ENCODE results near the gene WDR11. TPM values are rescaled to one million over a fixed set of nuclear protein-coding genes. Genes with fewer than 3 reads are reported as not detected.

WDR11 gene
- total and polyA plus RNA-seq, 9 donors, result 20.7 to 55.3 (median 41.8) TPM

DNA sequence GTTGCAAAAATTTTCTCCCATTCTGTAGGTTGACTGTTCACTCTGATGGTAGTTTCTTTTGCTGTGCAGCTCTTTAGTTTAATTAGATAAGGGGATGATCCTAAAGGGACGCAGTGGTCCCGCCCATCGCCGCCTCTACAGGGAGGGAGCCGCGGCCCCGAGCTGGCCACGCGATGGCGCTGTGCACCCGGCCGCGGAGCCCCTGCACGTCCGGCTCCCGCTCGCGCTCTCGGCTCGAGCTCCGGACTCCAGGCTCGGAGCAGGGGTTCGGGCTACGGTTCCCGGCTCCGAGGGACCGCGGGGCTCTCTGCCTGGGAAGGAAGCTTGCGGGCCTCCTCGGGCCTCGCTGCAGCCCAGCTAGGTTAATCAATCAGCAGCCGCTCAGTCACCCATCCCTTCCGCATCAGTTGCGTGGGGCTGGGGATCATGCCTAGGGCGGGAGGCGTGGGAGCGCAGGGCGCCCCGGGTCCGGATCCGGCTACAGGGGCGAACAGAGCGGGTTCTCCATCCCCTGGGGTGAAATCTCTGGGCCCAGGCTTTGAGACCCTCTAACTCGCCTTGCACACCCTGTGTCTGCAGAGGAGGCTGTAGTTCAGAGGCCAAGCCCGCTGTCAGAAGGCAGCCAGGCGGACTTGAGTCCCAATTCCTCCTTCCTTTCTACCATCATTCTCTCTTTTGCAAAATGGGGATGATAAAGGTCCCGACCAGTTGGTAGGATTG lies 97.9 kb downstream of the WDR11 start:
- Histone ChIP-seq H3K4me1 (ENCODE audit: insufficient read depth) (peaks cover 3% of the 10 kb centered on the region), H3K9me3 (no peaks in the 10 kb centered on the region), H3K27ac (no peak overlapping the region), H3K36me3 (no peaks in the 10 kb centered on the region), H3K27me3 (no peaks in the 10 kb centered on the region), H3K4me3 (peak overlapping the region; percentile 35)
- WGBS, 3 donors, result 2 to 6% (median 3%) methylated on average over 29 to 47 of the region's 47 CpGs
- intact Hi-C loops (cut with DNase I), result loop anchor here (2.0 to 10.0 kb wide), 5 partner anchors 658 to 956 kb away; no protein-coding TSS in a partner anchor
- TF ChIP-seq, protein P1, sequence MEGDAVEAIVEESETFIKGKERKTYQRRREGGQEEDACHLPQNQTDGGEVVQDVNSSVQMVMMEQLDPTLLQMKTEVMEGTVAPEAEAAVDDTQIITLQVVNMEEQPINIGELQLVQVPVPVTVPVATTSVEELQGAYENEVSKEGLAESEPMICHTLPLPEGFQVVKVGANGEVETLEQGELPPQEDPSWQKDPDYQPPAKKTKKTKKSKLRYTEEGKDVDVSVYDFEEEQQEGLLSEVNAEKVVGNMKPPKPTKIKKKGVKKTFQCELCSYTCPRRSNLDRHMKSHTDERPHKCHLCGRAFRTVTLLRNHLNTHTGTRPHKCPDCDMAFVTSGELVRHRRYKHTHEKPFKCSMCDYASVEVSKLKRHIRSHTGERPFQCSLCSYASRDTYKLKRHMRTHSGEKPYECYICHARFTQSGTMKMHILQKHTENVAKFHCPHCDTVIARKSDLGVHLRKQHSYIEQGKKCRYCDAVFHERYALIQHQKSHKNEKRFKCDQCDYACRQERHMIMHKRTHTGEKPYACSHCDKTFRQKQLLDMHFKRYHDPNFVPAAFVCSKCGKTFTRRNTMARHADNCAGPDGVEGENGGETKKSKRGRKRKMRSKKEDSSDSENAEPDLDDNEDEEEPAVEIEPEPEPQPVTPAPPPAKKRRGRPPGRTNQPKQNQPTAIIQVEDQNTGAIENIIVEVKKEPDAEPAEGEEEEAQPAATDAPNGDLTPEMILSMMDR (IDR thresholded peaks at IDR 0.05), result peak; percentile 66 to 92 (median 70)
- TF ChIP-seq EP300 (IDR thresholded peaks at IDR 0.05), result no peak
- TF ChIP-seq POLR2A (IDR thresholded peaks at IDR 0.05), result no peak
- DNase-seq, result peak; percentile 60 to 88 (median 73)

DNA sequence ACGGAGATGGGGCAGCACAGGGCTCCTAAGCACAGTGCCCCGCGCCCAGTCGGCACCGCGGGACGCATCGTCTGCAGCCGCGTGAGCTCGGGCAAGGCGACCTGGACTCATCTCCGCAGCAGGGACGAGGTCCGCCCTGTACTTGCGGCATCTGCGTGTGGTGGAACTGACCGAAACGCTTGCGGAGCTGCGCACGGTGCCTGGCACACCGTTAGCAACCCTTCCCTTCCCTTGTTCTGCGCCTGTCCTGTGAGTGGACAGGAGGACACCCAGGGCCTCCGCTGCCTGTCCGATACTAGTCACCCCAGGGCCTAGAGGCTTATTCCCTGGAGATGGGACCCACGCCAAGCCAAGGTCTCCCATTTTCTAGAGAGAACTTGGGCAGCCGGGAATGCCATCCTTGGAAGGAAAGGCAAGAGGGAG lies 98.5 kb downstream of the WDR11 start:
- Histone ChIP-seq H3K27me3 (no peaks in the 10 kb centered on the region), H3K36me3 (no peaks in the 10 kb centered on the region), H3K27ac (no peak overlapping the region), H3K9me3 (no peaks in the 10 kb centered on the region), H3K4me3 (peak overlapping the region; percentile 35), H3K4me1 (ENCODE audit: insufficient read depth) (peaks cover 3% of the 10 kb centered on the region)
- 19 to 55% (median 20%) methylated on average over 27 to 28 of the region's 28 CpGs for WGBS, 3 donors
- peak in 2 of 5 donors; percentile 25 to 52 for DNase-seq
- intact Hi-C loops (cut with DNase I), result loop anchor here (2.0 to 10.0 kb wide), 5 partner anchors 658 to 955 kb away; no protein-coding TSS in a partner anchor
- TF ChIP-seq EP300 (IDR thresholded peaks at IDR 0.05) (no peak), POLR2A (IDR thresholded peaks at IDR 0.05) (no peak)
- TF ChIP-seq, protein P1 (IDR thresholded peaks at IDR 0.05), result no peak

DNA sequence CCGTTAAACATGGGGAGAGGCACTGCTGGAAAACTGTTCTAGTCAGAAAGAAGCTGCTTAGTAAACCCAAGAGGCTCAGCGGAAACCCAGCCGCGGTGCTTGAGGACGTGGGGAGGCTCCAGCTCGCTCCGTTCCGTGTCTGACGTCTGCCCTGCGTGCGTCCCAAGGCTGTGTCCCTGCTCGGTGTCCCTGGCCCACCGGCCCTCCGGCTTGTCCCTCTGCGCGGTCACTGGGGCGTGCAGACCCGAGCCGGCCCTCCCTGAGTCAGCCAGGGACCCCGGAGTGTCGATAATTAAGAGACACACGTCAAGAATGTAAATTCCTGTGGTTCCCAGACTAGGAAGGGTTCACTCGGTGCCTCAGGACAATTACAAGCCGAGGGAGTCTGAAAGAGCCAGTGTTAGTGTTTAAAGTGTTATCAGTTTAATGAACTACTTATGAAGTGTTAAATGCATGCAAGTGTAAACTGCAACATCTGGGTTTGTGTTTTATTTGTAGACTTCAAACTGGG lies 98.9 kb downstream of the WDR11 start:
- TF ChIP-seq, protein P1 (IDR thresholded peaks at IDR 0.05), result no peak
- TF ChIP-seq POLR2A (IDR thresholded peaks at IDR 0.05), result no peak
- no peak for TF ChIP-seq EP300 (IDR thresholded peaks at IDR 0.05)
- intact Hi-C loops (cut with DNase I), result no loop called here
- DNase-seq, result peak in 2 of 5 donors; percentile 31 to 56
- Histone ChIP-seq H3K4me3 (no peak overlapping the region), H3K4me1 (ENCODE audit: insufficient read depth) (peaks cover 3% of the 10 kb centered on the region), H3K27ac (no peak overlapping the region), H3K9me3 (no peaks in the 10 kb centered on the region), H3K36me3 (no peaks in the 10 kb centered on the region), H3K27me3 (no peaks in the 10 kb centered on the region)
- WGBS, 3 donors, result 12 to 50% (median 24%) methylated on average over 24 of the region's 24 CpGs

DNA sequence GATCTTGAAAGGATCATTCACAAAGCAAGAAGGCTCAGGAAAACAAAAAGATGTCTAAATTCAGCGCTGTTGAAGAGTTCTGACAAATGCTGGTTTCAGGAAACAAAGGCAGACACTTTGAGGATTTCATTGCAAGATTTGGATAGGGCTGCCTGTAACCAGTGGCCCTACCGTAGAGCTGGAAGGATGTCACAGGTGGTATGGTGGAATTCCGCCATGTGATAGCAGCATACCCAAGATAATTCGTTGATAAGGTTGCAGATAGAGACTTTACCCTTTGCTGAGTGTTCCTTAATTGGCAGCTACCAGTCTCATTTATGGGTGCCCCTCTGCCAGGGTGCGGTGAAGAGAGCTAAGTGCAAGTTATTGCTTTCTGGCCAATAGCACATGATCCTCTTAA lies 100.1 kb downstream of the WDR11 start:
- H3K4me1 ChIP-seq (ENCODE audit: insufficient read depth), result peaks cover 3% of the 10 kb centered on the region
- no peaks in the 10 kb centered on the region for H3K27me3 ChIP-seq
- H3K36me3 ChIP-seq, result no peaks in the 10 kb centered on the region
- no peak overlapping the region for H3K27ac ChIP-seq
- DNase-seq, result no peak
- intact Hi-C loops (cut with DNase I), result no loop called here
- H3K9me3 ChIP-seq, result no peaks in the 10 kb centered on the region
- no peak overlapping the region for H3K4me3 ChIP-seq
- 86 to 92% (median 88%) methylated on average over 5 of the region's 5 CpGs for WGBS, 3 donors
- TF ChIP-seq POLR2A (IDR thresholded peaks at IDR 0.05), result no peak

DNA sequence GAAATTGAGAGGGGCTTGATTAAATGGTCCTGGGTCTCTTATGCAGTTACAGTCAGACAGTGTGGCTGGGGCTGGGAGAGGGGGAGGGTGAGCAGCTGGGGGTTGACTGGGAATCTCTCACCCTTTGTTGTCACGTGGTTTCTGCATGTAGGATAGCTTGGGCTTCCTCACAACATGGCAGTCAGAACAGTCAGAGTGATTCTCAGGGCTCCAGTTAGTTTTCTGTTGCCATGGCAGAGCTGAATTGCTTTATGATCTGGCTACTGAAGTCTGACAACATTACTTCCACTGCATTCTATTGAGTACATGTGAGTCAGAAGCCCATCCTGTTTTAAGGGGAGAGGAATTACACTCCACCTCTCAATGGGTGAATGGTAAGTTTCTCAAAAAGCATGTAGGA lies 102.7 kb downstream of the WDR11 start:
- TF ChIP-seq, protein P1 (IDR thresholded peaks at IDR 0.05), result no peak
- TF ChIP-seq EP300 (IDR thresholded peaks at IDR 0.05) (no peak), POLR2A (IDR thresholded peaks at IDR 0.05) (no peak)
- intact Hi-C loops (cut with DNase I), result no loop called here
- Histone ChIP-seq H3K27me3 (no peaks in the 10 kb centered on the region), H3K4me1 (ENCODE audit: insufficient read depth) (peaks cover 3% of the 10 kb centered on the region), H3K36me3 (no peaks in the 10 kb centered on the region), H3K4me3 (no peak overlapping the region), H3K9me3 (no peaks in the 10 kb centered on the region), H3K27ac (no peak overlapping the region)
- DNase-seq, result no peak
- WGBS, 3 donors, result 82 to 95% (median 92%) methylated on average over 1 of the region's 1 CpG

Measured in ovary (tissue), 9 donors.